ENCODE data around the gene PCDHGB1.
"Not testable (repeated sequence)": the region's sequence is repeated elsewhere in the genome, so short reads cannot be mapped to it uniquely, and the experiment has no call there.

Gene PCDHGB1

GRCh38 chr5:141349917-141350619 lies at the start of gene PCDHGB1:
PCDHGB1 (plus strand) TSS chr5:141350099; CDS start chr5:141350261, 162 bp downstream.
- DNase-seq (ENCODE audit: low read depth in 1 of 2, low spot score in 1 of 2), result no peak

DNA sequence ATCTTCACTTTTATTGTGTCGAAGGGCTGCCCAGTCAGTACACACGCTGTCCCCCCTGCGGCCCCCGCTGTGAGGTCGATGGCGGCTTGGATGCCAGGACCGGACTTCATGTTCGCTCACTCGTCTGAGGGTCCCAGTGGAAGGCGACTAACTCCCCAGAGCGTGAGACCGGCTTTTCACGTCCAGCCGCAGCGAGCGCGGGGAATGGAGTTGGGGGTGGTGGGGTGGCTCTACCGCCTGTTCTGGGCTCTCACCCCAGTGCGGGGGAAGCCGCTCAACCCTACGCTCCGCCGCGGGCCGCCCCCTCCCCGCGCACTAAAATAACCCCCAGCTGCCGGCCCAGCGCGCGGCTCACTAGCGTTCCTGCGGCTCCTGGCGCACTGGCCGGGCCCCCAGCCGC lies 46.1 kb upstream of the PCDHGB1 start, which contains the start of gene SLC25A2:
SLC25A2 (minus strand) TSS at position 294 of the 400 bp plus-strand sequence; CDS start at position 110, 184 bp downstream.
- DNase-seq (ENCODE audit: low read depth in 1 of 2, low spot score in 1 of 2), result no peak

DNA sequence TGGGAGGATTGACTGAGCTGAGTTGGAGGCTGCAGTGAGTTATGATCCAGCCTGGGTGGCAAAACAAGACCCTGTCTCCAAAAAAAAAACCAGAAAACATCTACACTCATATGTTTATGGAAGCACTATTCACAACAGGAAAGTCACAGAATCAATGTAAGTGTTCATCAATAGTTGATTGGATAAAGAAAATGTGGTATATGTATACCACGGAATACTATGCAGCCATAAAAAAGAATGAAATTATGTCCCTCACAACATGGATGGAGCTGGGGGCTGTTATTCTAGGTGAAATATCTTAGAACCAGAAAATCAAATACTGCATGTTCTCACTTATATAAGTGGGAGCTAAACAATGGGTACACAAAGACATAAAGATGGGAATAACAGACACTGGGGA lies 43.3 kb upstream of the PCDHGB1 start:
- DNase-seq (ENCODE audit: low read depth in 1 of 2, low spot score in 1 of 2), result no peak

DNA sequence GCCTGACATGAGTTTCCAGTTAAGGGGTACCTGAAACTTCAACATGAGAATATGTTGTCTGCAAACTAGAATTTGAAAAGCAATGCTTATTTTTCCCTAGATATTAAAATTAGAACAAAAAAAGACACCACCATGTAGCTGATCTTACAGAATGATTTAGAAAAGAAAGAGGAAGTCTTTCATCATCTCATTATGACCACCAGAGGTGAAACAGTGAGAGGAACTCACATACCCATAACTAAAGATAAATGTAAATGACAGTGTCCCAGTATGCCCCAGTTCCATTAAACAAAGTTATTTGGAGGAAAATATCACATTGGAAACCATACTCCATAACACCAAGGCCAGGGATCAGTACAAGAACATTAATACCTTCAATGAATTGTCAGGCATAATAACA lies 36.2 kb upstream of the PCDHGB1 start:
- no peak for DNase-seq (ENCODE audit: low read depth in 1 of 2, low spot score in 1 of 2)

DNA sequence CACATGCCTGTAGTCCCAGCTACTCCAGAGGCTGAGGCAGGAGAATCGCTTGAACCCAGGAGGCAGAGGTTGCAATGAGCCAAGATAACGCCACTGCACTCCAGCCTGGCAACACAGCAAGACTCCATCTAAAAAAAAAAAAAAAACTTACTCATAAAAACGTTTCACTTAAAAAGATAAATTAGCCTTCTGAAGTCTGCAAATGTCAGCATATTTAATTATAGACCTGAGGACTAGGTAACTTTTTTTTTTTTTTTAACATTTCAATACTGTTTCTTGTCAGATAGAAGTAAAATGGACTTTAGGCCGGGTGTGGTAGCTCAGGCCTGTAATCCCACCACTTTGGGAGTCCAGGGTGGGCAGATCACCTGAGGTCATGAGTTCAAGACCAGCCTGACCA lies 32.9 kb upstream of the PCDHGB1 start:
- not testable (repeated sequence) for DNase-seq (ENCODE audit: low read depth in 1 of 2, low spot score in 1 of 2)

GRCh38 chr5:141319202-141319601 lies 30.7 kb upstream of the PCDHGB1 start:
- DNase-seq (ENCODE audit: low read depth in 1 of 2, low spot score in 1 of 2), result no peak

DNA sequence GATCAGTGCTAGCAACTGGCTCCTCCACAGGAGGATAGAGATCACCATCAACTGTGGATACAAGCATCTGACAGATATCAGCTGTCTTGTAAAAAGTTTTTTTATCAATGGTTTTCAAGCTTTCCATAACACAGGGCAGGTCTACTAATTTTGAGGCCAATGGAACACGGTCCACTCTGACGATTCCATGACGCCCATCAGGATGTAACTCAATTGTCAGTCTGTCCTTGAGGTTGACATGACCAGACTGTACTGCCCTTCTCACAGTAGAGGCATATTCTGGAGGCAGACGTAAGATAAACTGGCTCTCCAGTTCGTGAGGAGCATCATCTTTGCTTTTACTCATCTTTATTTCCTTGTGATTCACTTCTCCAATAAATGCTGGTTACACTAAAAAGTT lies 30.2 kb upstream of the PCDHGB1 start:
- no peak for DNase-seq (ENCODE audit: low read depth in 1 of 2, low spot score in 1 of 2)

- peak; percentile 80 to 89 for DNase-seq (ENCODE audit: low read depth in 1 of 2, low spot score in 1 of 2)
These were observed 29.4 kb upstream of the PCDHGB1 start, which contains the start of gene TAF7 for GRCh38 chr5:141320225-141321169. TAF7 (minus strand) TSS chr5:141320784; CDS start chr5:141320044, 740 bp downstream.

DNA sequence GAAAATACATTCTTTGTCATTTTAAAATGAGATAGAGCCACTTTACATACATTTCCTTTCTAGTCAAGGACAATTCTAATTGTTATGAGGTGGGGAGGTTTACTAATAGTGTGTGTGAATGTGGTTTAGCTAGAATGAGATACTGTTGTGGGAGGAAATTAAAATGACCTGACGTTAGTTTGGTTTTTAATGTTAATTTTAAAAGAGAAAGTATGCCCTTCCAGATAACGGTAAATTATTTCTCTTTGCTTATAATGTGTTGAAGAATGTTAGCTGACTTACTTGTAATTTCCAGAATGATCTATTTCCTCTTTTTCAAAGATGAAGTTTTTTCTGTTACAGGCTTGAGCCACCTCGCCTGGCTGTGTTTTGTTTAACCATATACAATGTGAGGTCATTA lies 27.6 kb upstream of the PCDHGB1 start:
- DNase-seq (ENCODE audit: low read depth in 1 of 2, low spot score in 1 of 2), result no peak

GRCh38 chr5:141326088-141326854 lies 23.6 kb upstream of the PCDHGB1 start:
- DNase-seq (ENCODE audit: low read depth in 1 of 2, low spot score in 1 of 2), result peak; percentile 28 to 47

DNA sequence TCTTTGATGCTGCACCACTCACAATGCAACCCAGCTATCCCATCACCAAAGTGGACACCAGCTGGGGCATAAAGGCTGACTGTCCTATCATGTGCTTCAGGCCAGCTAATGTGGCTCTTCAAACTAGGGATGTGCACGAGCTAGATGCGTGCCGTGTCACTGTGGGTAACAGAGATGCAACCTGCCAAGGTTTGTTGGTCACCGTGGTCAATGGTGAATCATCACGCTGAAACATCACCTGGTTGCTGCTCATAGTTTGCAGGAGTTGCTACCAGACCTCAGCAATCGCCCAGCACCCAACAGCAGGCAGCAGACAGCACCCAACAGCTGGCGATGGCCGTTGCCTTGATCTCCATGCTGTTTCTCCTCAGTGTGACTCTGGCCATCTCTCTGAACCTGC lies 21.7 kb upstream of the PCDHGB1 start:
- DNase-seq (ENCODE audit: low read depth in 1 of 2, low spot score in 1 of 2), result no peak

- no peak for DNase-seq (ENCODE audit: low read depth in 1 of 2, low spot score in 1 of 2)
These were observed 19.4 kb upstream of the PCDHGB1 start, which contains the start of gene PCDHGA1 for GRCh38 chr5:141330299-141331080. PCDHGA1 (plus strand) TSS chr5:141330514.

DNA sequence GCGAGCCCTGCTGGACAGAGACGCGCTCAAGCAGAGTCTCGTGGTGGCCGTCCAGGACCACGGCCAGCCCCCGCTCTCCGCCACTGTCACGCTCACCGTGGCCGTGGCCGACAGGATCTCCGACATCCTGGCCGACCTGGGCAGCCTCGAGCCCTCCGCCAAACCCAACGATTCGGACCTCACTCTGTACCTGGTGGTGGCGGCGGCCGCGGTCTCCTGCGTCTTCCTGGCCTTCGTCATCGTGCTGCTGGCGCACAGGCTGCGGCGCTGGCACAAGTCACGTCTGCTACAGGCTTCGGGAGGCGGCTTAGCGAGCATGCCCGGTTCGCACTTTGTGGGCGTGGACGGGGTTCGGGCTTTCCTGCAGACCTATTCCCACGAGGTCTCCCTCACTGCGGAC lies 17.3 kb upstream of the PCDHGB1 start:
- DNase-seq (ENCODE audit: low read depth in 1 of 2, low spot score in 1 of 2), result not testable (repeated sequence)

DNA sequence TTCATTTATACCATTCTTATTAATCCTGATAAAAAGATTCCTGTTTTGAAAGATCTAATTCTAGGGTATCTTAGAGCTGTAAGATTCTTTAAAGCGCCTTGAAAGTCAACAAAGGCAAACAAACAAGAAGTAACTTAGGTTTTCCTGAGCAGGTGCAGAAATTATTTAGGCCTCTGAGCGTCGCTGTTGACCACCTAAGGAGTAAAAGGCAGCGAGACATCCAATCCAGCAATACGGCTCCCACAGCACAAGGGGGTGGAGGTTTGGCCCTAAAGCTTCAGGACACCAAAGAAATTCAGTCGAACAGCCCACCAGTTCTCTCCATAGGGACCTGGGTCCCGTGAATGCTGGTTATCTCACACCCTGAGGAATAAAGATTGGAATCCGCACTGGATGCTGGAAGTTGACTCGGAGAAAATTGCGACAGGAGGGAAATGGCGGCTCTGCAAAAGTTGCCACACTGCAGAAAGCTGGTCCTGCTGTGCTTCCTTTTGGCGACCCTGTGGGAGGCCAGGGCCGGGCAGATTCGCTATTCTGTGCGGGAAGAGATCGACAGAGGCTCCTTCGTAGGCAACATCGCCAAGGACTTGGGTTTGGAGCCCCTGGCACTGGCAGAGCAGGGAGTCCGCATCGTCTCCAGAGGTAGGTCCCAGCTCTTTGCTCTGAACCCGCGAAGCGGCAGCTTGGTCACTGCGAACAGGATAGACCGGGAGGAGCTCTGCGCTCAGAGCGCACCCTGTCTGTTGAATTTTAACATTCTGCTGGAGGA lies 11.2 kb upstream of the PCDHGB1 start, which contains the start of gene PCDHGA2:
PCDHGA2 (plus strand) TSS at position 223 of the 769 bp plus-strand sequence.
- no peak for DNase-seq (ENCODE audit: low read depth in 1 of 2, low spot score in 1 of 2)

DNA sequence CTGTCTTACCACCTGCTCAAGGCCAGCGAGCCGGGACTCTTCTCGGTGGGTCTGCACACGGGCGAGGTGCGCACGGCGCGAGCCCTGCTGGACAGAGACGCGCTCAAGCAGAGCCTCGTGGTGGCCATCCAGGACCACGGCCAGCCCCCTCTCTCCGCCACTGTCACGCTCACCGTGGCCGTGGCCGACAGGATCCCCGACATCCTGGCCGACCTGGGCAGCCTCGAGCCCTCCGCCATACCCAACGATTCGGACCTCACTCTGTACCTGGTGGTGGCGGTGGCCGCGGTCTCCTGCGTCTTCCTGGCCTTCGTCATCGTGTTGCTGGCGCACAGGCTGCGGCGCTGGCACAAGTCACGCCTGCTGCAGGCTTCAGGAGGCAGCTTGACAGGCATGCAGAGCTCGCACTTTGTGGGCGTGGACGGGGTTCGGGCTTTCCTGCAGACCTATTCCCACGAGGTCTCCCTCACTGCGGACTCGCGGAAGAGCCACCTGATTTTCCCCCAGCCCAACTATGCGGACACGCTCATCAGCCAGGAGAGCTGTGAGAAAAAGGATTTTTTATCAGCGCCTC lies 9.0 kb upstream of the PCDHGB1 start:
- not testable (repeated sequence) for DNase-seq (ENCODE audit: low read depth in 1 of 2, low spot score in 1 of 2)

GRCh38 chr5:141342773-141343172 lies 7.1 kb upstream of the PCDHGB1 start:
- DNase-seq (ENCODE audit: low read depth in 1 of 2, low spot score in 1 of 2), result no peak

- DNase-seq (ENCODE audit: low read depth in 1 of 2, low spot score in 1 of 2), result no peak
These were observed 6.5 kb upstream of the PCDHGB1 start, which contains the start of gene PCDHGA3 for GRCh38 chr5:141343242-141343952. PCDHGA3 (plus strand) TSS chr5:141343829; CDS start chr5:141344034, 205 bp downstream.

- DNase-seq (ENCODE audit: low read depth in 1 of 2, low spot score in 1 of 2), result no peak
These were observed 5.9 kb upstream of the PCDHGB1 start for GRCh38 chr5:141343953-141344463.

All from activated CD4-positive, alpha-beta T cell treated with anti-CD3 and anti-CD28 coated beads, Interleukin-2, amount 50 U/mL, for 24 hours (primary cell).